Loucy (cell line): ENCODE measurements around the gene SMARCB1.

Experiments
- H2AFZ ChIP-seq: fragments of 200-600 bp; sonication (generic); 2 replicates; pipeline ENCODE4 v1.6.0; 2016; ENCODE audit warnings: antibody characterized with exemption, mild to moderate bottlenecking, low read length, moderate library complexity
- H3F3A ChIP-seq: fragments of 200-600 bp; 2 replicates; pipeline ENCODE4 v1.6.0; 2016; ENCODE audit warnings: antibody characterized with exemption, low read depth, mild to moderate bottlenecking
- H3K27me3 ChIP-seq: fragments of 200-600 bp; sonication (generic); 2 replicates; pipeline ENCODE4 v1.6.1; 2014; ENCODE audit warnings: low read length, mild to moderate bottlenecking; ENCODE audit not compliant: insufficient read depth, poor library complexity, severe bottlenecking
- H3K36me3 ChIP-seq: fragments of 200-600 bp; sonication (generic); 2 replicates; pipeline ENCODE4 v1.6.1; 2016; ENCODE audit warnings: low read length; ENCODE audit not compliant: insufficient read depth
- H3K4me1 ChIP-seq: fragments of 200-600 bp; sonication (generic); 2 replicates; pipeline ENCODE4 v1.5.1; 2014; ENCODE audit warnings: low read length, mild to moderate bottlenecking; ENCODE audit not compliant: insufficient read depth, poor library complexity, severe bottlenecking
- H3K4me2 ChIP-seq: fragments of 200-600 bp; sonication (generic); 2 replicates; pipeline ENCODE4 v1.6.0; 2014; ENCODE audit warnings: antibody characterized with exemption, low read length, low read depth, mild to moderate bottlenecking; ENCODE audit not compliant: poor library complexity, severe bottlenecking
- H3K4me3 ChIP-seq: fragments of 200-600 bp; sonication (generic); 2 replicates; pipeline ENCODE4 v1.5.1; 2014; ENCODE audit warnings: low read length, mild to moderate bottlenecking, mixed read lengths; ENCODE audit not compliant: poor library complexity, severe bottlenecking
- H3K79me2 ChIP-seq: fragments of 200-600 bp; sonication (generic); 2 replicates; pipeline ENCODE4 v1.6.1; 2014; ENCODE audit warnings: low read length; ENCODE audit not compliant: insufficient read depth
- H3K9ac ChIP-seq: fragments of 200-600 bp; sonication (generic); 2 replicates; pipeline ENCODE4 v1.6.0; 2014; ENCODE audit warnings: mild to moderate bottlenecking, low read depth, low read length, moderate library complexity; ENCODE audit not compliant: poor library complexity, severe bottlenecking
- H3K9me2 ChIP-seq: fragments of 200-600 bp; sonication (generic); replicated peaks from 2 replicates; pipeline ENCODE4 v1.6.1; 2016; ENCODE audit warnings: low read depth, low read length, mixed read lengths
- H3K9me3 ChIP-seq: fragments of 200-600 bp; sonication (generic); 2 replicates; pipeline ENCODE4 v1.6.1; 2014; ENCODE audit warnings: mild to moderate bottlenecking, antibody characterized with exemption, low read length, low read depth; ENCODE audit not compliant: insufficient read depth
- H4K20me1 ChIP-seq: fragments of 200-600 bp; sonication (generic); 2 replicates; pipeline ENCODE4 v1.6.0; 2014; ENCODE audit warnings: antibody characterized with exemption, low read length, mild to moderate bottlenecking; ENCODE audit not compliant: insufficient read depth, poor library complexity, severe bottlenecking
- CTCF ChIP-seq: fragments of 200-600 bp; sonication (generic); conservative IDR thresholded peaks from 2 replicates; pipeline ENCODE4 v1.5.1; 2014; ENCODE audit warnings: mild to moderate bottlenecking, antibody characterized with exemption, low read length
- EZH2phosphoT487 ChIP-seq: fragments of 200-600 bp; IDR thresholded peaks from 2 replicates; pipeline ENCODE4 v1.6.1; 2018; ENCODE audit warnings: antibody characterized with exemption, mild to moderate bottlenecking, moderate library complexity, borderline replicate concordance

The SMARCB1 gene

DNA sequence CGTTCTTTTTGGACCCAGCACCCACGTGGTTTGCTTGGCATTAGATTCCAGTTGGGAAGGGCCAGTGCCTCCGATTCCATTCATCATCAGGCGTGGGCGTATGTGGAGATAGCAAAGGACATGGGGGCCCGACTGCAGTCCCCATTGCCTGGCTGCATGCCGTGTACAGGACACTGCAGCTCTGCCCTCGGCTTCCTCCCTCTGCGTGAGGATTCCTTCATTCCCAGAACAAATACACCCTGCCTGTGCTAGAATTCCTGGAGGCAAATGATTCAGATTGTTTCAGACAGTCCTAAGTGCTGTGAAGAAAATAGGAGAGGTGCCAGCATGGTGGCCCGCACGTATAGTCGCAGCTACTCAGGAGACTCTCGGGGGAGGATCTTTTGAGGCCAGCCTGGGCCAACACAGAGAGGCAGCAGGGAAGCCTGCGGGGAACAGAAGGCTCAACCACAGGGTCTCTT is 36.6 kb downstream of the SMARCB1 start:
- Histone ChIP-seq H3F3A (no peaks in the 10 kb centered on the region), H3K4me3 (no peak overlapping the region), H3K36me3 (peaks cover 89% of the 10 kb centered on the region; the same call in 1 of the 2 replicates), H3K4me1 (no peaks in the 10 kb centered on the region), H3K27me3 (no peaks in the 10 kb centered on the region), H2AFZ (no peak overlapping the region), H3K79me2 (no peaks in the 10 kb centered on the region), H4K20me1 (no peaks in the 10 kb centered on the region), H3K9ac (no peak overlapping the region), H3K4me2 (no peak overlapping the region), H3K9me2 (no peaks in the 10 kb centered on the region), H3K9me3 (no peaks in the 10 kb centered on the region)
- no peak for TF ChIP-seq EZH2phosphoT487
- TF ChIP-seq CTCF = no peak

GRCh38 chr22:23824476-23825245 is 37.9 kb downstream of the SMARCB1 start:
- H3K4me3 ChIP-seq = no peak overlapping the region
- no peaks in the 10 kb centered on the region for H3K9me2 ChIP-seq
- no peak overlapping the region for H3K4me2 ChIP-seq
- no peaks in the 10 kb centered on the region for H3K27me3 ChIP-seq
- no peak overlapping the region for H2AFZ ChIP-seq
- no peak for TF ChIP-seq CTCF
- TF ChIP-seq EZH2phosphoT487 = no peak
- H3K9ac ChIP-seq = no peak overlapping the region
- no peaks in the 10 kb centered on the region for H3F3A ChIP-seq
- no peaks in the 10 kb centered on the region for H4K20me1 ChIP-seq
- H3K9me3 ChIP-seq = no peaks in the 10 kb centered on the region
- no peaks in the 10 kb centered on the region for H3K4me1 ChIP-seq
- H3K36me3 ChIP-seq = peaks cover 90% of the 10 kb centered on the region; the same call in 1 of the 2 replicates
- H3K79me2 ChIP-seq = no peaks in the 10 kb centered on the region

DNA sequence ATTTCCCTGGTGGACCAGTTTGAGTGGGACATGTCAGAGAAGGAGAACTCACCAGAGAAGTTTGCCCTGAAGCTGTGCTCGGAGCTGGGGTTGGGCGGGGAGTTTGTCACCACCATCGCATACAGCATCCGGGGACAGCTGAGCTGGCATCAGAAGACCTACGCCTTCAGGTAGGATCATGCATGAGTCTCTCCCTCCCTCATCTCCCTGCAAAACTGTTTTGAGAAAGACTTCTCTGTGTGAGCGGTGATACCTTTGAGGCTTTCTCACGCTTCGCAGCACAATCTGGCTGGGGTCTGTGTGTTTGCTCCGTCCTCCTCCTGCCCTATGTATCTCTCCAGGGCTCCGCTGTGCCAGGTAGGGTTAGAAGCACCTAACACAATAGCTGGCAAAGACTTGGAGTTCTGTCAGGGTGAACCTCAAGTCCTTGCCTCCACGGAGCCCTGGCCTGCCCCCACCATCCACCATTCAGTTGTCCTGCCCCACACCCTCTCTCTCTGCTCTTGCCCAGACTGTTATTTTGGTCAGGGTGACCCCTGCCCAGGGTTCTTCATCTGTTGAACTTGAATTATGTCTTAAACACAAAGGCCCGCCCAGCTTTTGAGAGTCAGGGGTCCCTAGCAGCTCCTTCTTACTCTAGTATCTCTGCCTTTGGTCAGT is 38.6 kb downstream of the SMARCB1 start:
- Histone ChIP-seq H3K27me3 (no peaks in the 10 kb centered on the region), H4K20me1 (no peaks in the 10 kb centered on the region), H3K9me3 (no peaks in the 10 kb centered on the region), H3K4me2 (no peak overlapping the region), H3K36me3 (peaks cover 92% of the 10 kb centered on the region; the same call in 1 of the 2 replicates), H3K9me2 (no peaks in the 10 kb centered on the region), H3K9ac (peak overlapping the region; percentile 52), H3K79me2 (no peaks in the 10 kb centered on the region), H2AFZ (no peak overlapping the region), H3K4me3 (no peak overlapping the region), H3F3A (no peaks in the 10 kb centered on the region), H3K4me1 (no peaks in the 10 kb centered on the region)
- TF ChIP-seq CTCF (no peak), EZH2phosphoT487 (no peak)
